SU-DHL-6 (cell line): Measurements from ENCODE around the gene SDK1.

ENCODE experiments used
- EZH2phosphoT487 ChIP-seq: fragments of 200-600 bp; sonication (generic), shearing (Covaris generic); conservative IDR thresholded peaks from 2 replicates; pipeline ENCODE4 v1.6.1; 2018; ENCODE audit warnings: mild to moderate bottlenecking, antibody characterized with exemption, low read length, moderate library complexity, mixed read lengths
- TF ChIP-seq, protein P1 (sequence below): fragments of 200-600 bp; sonication (generic); IDR thresholded peaks from one replicate; pipeline ENCODE4 v1.5.1; 2017; ENCODE audit warnings: antibody characterized with exemption, mild to moderate bottlenecking, low read length, moderate library complexity; ENCODE audit not compliant: insufficient read depth, poor library complexity, severe bottlenecking

- TF ChIP-seq, protein P1, sequence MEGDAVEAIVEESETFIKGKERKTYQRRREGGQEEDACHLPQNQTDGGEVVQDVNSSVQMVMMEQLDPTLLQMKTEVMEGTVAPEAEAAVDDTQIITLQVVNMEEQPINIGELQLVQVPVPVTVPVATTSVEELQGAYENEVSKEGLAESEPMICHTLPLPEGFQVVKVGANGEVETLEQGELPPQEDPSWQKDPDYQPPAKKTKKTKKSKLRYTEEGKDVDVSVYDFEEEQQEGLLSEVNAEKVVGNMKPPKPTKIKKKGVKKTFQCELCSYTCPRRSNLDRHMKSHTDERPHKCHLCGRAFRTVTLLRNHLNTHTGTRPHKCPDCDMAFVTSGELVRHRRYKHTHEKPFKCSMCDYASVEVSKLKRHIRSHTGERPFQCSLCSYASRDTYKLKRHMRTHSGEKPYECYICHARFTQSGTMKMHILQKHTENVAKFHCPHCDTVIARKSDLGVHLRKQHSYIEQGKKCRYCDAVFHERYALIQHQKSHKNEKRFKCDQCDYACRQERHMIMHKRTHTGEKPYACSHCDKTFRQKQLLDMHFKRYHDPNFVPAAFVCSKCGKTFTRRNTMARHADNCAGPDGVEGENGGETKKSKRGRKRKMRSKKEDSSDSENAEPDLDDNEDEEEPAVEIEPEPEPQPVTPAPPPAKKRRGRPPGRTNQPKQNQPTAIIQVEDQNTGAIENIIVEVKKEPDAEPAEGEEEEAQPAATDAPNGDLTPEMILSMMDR: no peak
- no peak for TF ChIP-seq EZH2phosphoT487
Observed at GRCh38 chr7:3267966-3268690, 32.9 kb upstream of the SDK1 start.
